Stimulated activated CD8-positive, alpha-beta memory T cell treated with anti-CD3 and anti-CD28 coated beads, Interleukin-12 subunit alpha, Interleukin-12 subunit beta, amount 100 ng/mL, for 4 hours (primary cell): ENCODE measurements around the gene EIF1AD.
"Not testable (repeated sequence)": the region's sequence is repeated elsewhere in the genome, so short reads cannot be mapped to it uniquely, and the experiment has no call there.

Experiments
- DNase-seq: peaks from one replicate; pipeline ENCODE4 v3.0.0-alpha.2; 2020; ENCODE audit warnings: low read depth

Gene EIF1AD

DNA sequence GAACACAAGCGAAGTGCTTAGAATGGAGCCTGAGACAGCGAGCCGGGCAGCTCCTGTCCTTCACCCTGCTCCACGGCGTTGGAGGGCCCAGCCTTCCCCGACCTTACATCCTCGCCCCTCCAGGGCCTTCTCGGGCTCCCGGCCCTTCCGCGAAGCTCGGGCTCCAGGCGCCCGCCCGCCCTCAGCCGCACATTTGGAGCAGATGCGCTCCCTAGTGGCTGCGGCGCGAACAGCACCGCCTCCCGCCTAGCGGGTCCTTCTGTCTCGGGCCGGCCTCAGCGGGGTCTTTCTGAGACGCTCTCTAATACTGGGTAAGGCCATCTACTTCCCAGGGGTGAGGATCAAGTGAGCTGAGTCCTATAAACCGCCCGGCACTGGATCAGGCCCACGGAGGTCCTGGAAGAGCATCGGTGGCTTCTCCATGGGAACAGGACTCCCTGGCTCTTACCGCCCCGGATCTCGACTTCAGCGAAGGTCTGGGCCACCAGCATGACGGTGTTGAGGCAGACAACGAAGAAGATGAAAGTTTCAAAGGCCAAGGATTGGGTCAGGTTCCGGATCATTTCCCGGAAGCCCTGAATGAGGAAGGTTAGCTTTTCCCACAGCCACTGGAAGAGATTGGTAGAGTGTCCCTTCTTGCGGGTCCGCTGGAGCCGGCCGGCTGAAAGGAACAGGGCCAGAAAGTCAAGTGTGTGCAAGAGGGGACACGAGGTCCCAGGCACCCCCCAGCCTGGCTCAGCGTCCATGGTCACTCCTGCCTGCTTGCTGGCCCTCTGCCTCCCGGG lies 20.6 kb upstream of the EIF1AD start:
- DNase-seq: peak; percentile 61

GRCh38 chr11:66020618-66021357 lies 18.8 kb upstream of the EIF1AD start:
- DNase-seq: peak; percentile 29

DNA sequence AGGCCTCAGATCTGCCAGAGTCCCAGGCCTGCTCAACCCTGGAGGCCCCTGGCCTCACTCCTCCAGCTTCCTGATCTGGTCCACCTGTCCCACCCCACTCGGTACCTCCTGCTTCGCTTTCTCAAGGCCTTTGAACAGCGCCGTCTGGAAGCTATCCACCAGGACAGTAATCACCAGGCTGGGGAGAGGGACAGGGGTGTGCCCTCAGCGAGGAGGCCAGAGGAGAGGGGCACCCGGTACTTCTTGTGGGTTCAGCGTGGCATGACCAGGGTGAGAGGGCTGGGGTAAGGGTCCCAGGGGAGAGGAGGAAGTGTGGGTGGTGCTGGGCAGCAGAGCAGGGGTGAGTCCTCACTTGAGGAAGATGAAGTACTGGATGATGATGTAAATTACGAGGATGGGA lies 18.3 kb upstream of the EIF1AD start:
- no peak for DNase-seq

DNA sequence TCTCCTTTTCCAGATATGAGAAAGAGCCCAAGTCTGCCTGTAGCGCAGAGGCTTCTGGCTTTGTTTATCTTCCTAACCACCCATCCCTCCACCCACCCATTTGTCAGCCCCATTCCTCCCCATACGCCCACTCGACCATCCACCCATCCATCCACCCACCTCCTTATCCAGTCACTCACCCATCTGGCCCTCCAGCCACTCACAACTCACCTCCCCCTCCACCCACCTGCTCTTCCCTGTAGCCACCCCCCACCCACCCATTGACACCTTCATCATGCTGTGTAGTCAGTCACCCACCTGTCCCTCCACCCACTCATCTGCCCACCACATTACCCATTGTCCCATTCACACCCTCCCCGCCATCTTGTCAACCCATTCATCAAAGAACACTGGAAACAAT lies 15.4 kb upstream of the EIF1AD start:
- DNase-seq: peak; percentile 27

DNA sequence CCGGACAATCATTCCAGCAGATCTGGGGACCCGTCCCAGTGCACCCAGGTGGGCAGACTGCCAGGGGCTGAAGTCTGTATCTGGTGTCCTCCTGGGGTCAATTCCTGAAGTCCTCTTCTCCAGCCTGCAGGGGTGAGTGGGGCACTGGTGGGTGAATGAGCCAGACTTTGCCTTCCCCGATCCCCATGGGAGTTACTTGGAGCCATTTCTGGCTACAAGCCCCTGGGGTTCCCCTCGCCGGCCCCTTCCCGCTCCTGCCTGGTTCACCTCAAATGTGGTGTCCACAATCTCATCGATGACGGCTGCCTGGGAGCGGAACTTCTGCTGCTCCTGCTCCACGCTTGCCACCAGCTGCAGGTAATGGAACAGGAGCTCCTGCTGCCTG lies 14.8 kb upstream of the EIF1AD start:
- DNase-seq: no peak

DNA sequence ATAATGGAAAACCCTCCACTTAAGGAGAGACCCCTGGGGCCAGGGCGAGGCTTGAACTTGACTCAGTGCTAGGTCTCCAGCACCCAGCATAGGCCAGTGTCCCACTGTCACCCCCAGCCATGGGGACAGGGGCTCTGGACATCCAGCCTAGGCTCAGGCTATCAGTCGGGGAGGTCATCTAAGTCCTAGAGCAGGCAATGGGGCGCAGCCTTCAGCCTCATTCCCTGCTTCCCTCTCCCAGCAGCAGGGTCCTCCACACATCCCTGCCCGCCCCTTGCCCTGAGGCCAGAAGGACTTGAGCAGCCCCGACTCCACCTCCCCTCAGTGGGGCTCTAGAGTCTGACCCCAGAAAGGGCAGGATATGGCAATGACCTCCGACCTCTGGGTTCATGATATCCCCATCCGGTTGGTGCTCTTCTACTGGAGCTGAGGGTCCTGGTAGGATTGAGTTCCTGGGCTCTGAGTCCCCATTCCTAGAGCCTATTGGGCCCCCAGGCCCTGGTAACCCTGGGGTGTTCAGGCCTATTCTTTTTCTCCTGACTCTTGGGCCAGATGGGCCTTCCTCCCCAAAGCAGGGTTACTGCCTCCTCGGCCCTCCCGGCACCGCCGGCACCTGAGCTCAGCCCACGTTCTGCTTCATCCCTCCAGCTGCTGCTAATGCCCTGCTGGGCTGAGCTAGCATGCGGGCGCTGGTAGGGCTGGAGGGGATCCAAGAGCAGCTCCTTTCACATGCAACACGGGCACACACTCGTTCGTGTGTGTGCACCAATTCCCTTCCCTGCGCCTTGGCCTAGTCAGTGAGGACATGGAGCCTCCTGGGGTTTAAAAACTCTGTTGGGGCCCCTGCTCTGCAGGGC lies 14.2 kb upstream of the EIF1AD start:
- no peak for DNase-seq

- no peak for DNase-seq
These were observed 13.5 kb upstream of the EIF1AD start for GRCh38 chr11:66015454-66015881.

DNA sequence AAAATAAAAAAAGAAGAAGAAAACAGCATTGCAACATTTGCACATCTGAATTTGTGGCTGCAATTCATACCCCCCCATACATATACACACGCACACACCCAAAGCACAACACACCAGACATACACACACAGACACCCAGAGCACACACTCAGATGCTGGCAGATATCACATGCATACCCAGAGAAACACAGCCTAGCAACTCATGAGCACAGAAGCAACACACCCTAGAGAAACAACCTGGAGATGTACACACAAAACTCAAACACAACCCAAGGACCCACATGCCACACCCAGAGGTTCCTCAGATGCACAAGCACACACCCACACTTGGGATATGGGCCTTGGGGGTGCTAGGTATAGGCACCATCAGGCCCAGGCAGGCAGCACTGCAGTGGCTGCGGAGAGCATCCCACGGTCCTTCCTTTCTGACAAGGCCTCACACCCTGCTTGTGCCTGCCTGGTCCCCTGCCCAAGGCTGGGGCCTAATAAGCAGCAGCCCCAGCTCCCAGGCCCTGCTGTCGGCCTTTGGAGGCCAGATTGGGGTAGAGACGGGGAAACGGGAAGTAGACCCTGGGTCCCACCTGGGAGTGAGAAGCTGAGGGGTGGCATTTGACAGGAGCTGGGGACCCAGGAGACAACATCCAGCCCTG lies 13.0 kb upstream of the EIF1AD start:
- no peak for DNase-seq

DNA sequence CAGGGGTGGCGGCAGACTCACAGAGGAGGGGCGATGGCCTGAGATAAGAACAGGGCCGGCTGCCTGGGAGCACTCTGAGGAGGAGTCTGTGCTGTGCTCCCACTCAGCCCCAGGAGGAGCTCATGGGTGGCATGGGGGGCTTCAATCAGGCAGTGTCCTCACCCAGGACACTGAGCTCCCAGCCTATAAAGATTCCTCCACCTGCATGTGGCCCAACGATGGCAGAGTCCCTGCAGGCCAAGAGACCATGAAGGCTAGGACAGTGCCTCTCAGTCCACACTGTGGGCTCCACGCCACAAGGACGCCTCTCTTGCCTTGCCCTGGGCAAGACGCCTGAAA lies 11.8 kb upstream of the EIF1AD start:
- no peak for DNase-seq

DNA sequence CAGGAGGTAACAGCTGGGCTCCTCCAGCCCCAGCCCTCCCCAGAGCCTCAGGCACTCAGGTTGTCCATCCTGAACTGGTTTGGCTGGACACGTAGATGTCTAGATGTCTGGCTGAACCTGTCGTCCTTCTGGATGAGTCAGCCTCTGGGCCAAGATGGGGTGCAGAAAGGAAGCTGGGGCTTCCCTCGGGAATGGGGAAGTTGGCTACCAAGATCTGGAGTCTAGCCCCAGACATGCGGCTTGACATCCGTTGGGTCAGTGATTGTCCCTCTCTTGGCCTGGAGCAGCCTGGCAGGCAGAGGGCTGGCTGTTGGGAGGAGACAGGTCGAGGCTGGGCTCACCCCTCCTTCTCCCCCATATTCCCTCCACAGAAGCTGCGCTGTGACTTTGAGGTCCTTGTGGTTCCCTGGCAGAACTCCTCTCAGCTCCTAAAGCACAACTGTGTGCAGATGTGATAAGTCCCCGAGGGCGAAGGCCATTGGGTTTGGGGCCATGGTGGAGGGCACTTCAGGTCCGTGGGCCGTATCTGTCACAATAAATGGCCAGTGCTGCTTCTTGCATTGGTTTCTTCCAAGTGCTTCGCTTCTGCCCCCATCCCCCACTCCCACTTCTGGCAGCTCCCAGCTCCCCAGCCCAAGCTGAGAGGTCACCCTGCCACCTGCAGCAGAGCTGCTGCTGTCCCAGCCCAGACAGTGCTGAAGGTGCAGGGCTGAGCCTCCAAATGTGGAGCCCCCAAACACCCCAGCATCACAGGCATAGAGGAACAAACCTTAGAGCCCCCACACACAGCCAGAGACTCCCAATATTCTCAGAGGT lies 11.2 kb upstream of the EIF1AD start:
- DNase-seq: no peak

- DNase-seq: no peak
These were observed 10.5 kb upstream of the EIF1AD start for GRCh38 chr11:66012371-66012945.

DNA sequence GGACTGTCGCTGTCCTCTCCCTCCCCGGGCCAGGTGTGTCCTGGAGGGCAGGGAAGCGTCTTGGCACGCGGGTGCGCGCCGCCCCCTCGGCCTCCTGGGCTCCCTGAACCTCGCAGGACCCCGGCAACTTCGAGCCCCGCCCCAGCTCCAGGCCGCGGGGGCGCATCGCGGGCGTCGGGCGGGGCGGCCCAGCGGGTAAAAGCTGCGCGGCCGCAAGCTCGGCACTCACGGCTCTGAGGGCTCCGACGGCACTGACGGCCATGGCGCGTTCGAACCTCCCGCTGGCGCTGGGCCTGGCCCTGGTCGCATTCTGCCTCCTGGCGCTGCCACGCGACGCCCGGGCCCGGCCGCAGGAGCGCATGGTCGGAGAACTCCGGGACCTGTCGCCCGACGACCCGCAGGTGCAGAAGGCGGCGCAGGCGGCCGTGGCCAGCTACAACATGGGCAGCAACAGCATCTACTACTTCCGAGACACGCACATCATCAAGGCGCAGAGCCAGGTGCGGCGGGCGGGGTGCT lies 9.9 kb upstream of the EIF1AD start, which contains the start of gene CST6:
CST6 (plus strand) TSS at position 224 of the 519 bp plus-strand sequence; CDS start at position 261, 37 bp downstream.
- DNase-seq: no peak

GRCh38 chr11:66011239-66011784 lies 9.4 kb upstream of the EIF1AD start:
- DNase-seq: no peak

GRCh38 chr11:66010036-66010435 lies 8.1 kb upstream of the EIF1AD start:
- not testable (repeated sequence) for DNase-seq

DNA sequence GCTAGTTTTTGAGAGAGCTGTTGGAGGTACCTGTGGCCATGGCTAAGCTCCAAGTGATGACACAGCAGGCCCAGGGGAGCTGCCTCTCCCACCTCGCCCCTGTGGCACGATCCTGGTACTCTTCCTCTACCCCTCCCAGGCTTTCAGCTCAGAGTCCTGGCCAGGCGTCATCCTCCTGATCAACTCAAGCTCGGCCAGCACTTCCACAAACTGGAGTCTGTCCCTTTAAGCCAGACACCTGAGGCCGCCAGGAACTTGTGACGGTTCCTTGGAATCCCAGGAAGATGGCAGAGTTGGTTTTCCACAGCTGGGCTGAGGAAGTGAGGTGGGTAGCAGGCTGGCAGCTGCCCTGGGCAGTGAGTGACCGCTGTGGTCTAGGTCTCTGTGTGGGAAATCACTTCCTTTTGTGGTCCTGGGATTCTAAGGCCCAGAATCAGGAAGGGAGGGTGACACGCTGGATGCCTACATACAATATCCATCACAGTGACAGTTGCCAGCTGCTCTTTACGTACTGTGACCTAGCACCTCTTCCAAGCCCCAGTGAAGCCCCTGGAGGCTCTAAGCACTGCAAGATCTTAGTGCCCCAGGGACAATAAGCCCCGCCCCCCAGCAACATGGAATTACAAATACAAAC lies 6.6 kb upstream of the EIF1AD start:
- no peak for DNase-seq

DNA sequence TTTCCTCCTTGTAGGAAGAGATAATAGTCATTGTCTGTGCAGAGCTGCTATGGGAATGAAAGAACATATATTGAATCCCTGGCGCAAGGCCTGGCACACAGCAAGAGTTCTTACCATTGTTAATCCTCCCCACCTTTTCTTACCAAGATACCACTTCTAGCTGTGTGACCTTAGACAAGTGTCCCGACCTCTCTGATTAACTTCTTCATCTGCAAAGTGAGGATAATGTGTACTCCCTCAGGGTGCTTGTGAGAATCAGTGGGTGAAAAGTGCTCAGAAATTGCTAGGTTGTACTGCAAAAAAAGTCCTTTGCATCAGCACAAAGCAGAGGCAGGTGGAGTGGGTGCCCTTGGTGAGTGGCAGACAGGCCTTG lies 6.1 kb upstream of the EIF1AD start:
- DNase-seq: no peak

DNA sequence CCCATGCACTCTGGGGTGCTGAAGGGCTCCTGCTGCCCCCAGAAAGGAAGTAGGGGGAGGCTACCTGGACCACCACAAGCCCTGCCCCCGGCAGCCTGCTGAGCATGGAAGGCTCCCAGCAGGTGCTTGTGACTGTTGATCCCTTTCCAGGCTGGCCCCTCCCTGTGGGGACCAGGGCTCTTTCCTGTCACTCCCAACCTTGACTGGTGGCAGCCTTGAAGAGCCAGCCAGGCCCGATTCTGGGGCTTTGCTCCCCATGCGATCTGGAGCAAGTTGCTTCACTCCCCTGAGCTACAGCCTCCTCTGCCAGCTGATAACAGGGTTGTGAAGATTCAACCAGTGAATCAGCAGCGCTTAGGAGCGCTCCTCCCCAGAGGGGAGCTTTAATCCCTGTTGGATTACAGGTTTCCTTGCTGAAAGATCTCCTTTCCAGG lies 5.3 kb upstream of the EIF1AD start:
- DNase-seq: no peak

- no peak for DNase-seq
These were observed 4.9 kb upstream of the EIF1AD start for GRCh38 chr11:66006891-66007176.

- no peak for DNase-seq
These were observed 4.4 kb upstream of the EIF1AD start for GRCh38 chr11:66006134-66006890.
